HEK293 (cell line): ENCODE measurements around the gene SCN4B.
"Not testable (repeated sequence)": the region's sequence is repeated elsewhere in the genome, so short reads cannot be mapped to it uniquely, and the experiment has no call there.

Experiments
- KLF1 ChIP-seq: fragments of 450-650 bp; formaldehyde crosslinking; IDR thresholded peaks from 2 replicates; pipeline ENCODE4 v1.5.1; 2016; ENCODE audit warnings: missing biosample characterization, missing genetic modification characterization
- SCRT1 ChIP-seq: fragments of 450-650 bp; formaldehyde crosslinking; IDR thresholded peaks from 2 replicates; pipeline ENCODE4 v1.5.1; 2016; ENCODE audit warnings: missing biosample characterization, missing genetic modification characterization, borderline replicate concordance
- SETDB1 ChIP-seq: IDR thresholded peaks from one replicate; pipeline ENCODE4 v1.6.1; 2017; ENCODE audit warnings: mild to moderate bottlenecking, low read length, moderate library complexity, mixed read lengths; ENCODE audit not compliant: insufficient read length
- ZFP3 ChIP-seq: fragments of 450-650 bp; formaldehyde crosslinking; IDR thresholded peaks from 2 replicates; pipeline ENCODE4 v1.5.1; 2016; ENCODE audit warnings: low read depth, missing biosample characterization, missing genetic modification characterization
- ZNF132 ChIP-seq: fragments of 450-650 bp; formaldehyde crosslinking; IDR thresholded peaks from 2 replicates; pipeline ENCODE4 v1.5.1; 2017; ENCODE audit warnings: missing biosample characterization, missing genetic modification characterization, borderline replicate concordance
- ZNF292 ChIP-seq: fragments of 450-650 bp; formaldehyde crosslinking; IDR thresholded peaks from 2 replicates; pipeline ENCODE4 v1.5.1; 2016; ENCODE audit warnings: low read depth, missing biosample characterization, missing genetic modification characterization, borderline replicate concordance
- ZNF324 ChIP-seq: fragments of 450-650 bp; formaldehyde crosslinking; IDR thresholded peaks from 2 replicates; pipeline ENCODE4 v1.5.1; 2016; ENCODE audit warnings: missing biosample characterization, missing genetic modification characterization
- ZNF768 ChIP-seq: fragments of 450-650 bp; formaldehyde crosslinking; IDR thresholded peaks from 2 replicates; pipeline ENCODE4 v1.5.1; 2018; ENCODE audit warnings: missing biosample characterization, mild to moderate bottlenecking, missing genetic modification characterization
- TF ChIP-seq, protein P1 (sequence below): fragments of 450-650 bp; formaldehyde crosslinking; IDR thresholded peaks from 2 replicates; pipeline ENCODE4 v1.5.1; 2016; ENCODE audit warnings: missing biosample characterization, missing genetic modification characterization

DNA sequence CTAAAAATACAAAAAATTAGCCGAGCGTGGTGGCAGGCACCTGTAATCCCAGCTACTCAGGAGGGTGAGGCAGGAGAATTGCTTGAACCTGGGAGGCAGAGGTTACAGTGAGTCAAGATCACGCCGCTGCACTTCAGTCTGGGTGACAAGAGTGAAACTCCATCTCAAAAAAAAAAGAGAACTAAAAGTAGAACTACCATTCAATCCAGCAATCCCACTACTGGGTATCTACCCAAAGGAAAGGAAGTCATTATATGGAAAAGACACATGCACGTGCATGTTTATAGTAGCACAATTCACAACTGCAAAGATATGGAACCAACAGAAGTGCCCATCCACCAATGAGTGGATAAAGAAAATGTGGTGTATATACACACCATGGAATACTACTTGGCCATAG lies 31.1 kb upstream of the SCN4B start:
- TF ChIP-seq ZNF132 (tag by site-specific recombination); ZNF324 (tag by site-specific recombination); SCRT1 (tag by site-specific recombination); KLF1 (tag by site-specific recombination); ZNF292 (tag by site-specific recombination); SETDB1; ZNF768 (tag by site-specific recombination); ZFP3: not testable (repeated sequence)
- TF ChIP-seq, protein P1, sequence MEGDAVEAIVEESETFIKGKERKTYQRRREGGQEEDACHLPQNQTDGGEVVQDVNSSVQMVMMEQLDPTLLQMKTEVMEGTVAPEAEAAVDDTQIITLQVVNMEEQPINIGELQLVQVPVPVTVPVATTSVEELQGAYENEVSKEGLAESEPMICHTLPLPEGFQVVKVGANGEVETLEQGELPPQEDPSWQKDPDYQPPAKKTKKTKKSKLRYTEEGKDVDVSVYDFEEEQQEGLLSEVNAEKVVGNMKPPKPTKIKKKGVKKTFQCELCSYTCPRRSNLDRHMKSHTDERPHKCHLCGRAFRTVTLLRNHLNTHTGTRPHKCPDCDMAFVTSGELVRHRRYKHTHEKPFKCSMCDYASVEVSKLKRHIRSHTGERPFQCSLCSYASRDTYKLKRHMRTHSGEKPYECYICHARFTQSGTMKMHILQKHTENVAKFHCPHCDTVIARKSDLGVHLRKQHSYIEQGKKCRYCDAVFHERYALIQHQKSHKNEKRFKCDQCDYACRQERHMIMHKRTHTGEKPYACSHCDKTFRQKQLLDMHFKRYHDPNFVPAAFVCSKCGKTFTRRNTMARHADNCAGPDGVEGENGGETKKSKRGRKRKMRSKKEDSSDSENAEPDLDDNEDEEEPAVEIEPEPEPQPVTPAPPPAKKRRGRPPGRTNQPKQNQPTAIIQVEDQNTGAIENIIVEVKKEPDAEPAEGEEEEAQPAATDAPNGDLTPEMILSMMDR (tag by site-specific recombination): not testable (repeated sequence)
